Subcutaneous adipose tissue (tissue), 4 donors: ENCODE measurements around the gene SEC23A. TPM values are rescaled to one million over a fixed set of nuclear protein-coding genes. Genes with fewer than 3 reads are reported as not detected.

Experiments
- total RNA-seq, 4 donors: library from RNA; depleted of rRNA; stranded (reverse); fragments of >200 nt; gene quantifications; one replicate each; pipeline ENCODE4 v1.1.0, GENCODE V29; 2016
- TF ChIP-seq, protein P1 (sequence below): fragments of 450-650 bp; IDR thresholded peaks from one replicate; pipeline ENCODE4 v1.5.1; 2016; ENCODE audit warnings: low read depth, mild to moderate bottlenecking, control low read depth, antibody characterized with exemption, moderate library complexity

The SEC23A gene
- total RNA-seq, 4 donors from 2014 or later, result 90.8 to 154 (median 97.7) TPM

DNA sequence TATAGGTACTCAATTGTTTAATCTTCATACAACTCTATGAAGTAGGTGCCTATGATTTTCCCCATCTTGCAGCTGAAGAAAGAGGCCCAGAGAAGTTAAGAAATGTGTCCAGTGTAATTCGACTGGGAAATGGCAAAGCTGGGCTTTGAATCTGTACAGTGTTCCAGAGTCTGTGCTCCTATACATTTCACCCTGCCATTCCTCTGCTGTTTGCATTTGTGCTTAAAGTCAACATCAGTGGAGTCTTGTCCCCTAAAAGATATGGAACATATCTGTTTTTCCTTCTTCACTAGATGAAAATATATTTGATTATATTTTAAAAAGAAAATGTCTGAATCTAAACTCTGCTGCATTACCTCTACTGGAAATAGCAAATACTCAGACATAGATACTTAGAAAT, 88.6 kb downstream of the SEC23A start:
- TF ChIP-seq, protein P1, sequence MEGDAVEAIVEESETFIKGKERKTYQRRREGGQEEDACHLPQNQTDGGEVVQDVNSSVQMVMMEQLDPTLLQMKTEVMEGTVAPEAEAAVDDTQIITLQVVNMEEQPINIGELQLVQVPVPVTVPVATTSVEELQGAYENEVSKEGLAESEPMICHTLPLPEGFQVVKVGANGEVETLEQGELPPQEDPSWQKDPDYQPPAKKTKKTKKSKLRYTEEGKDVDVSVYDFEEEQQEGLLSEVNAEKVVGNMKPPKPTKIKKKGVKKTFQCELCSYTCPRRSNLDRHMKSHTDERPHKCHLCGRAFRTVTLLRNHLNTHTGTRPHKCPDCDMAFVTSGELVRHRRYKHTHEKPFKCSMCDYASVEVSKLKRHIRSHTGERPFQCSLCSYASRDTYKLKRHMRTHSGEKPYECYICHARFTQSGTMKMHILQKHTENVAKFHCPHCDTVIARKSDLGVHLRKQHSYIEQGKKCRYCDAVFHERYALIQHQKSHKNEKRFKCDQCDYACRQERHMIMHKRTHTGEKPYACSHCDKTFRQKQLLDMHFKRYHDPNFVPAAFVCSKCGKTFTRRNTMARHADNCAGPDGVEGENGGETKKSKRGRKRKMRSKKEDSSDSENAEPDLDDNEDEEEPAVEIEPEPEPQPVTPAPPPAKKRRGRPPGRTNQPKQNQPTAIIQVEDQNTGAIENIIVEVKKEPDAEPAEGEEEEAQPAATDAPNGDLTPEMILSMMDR, result no peak

DNA sequence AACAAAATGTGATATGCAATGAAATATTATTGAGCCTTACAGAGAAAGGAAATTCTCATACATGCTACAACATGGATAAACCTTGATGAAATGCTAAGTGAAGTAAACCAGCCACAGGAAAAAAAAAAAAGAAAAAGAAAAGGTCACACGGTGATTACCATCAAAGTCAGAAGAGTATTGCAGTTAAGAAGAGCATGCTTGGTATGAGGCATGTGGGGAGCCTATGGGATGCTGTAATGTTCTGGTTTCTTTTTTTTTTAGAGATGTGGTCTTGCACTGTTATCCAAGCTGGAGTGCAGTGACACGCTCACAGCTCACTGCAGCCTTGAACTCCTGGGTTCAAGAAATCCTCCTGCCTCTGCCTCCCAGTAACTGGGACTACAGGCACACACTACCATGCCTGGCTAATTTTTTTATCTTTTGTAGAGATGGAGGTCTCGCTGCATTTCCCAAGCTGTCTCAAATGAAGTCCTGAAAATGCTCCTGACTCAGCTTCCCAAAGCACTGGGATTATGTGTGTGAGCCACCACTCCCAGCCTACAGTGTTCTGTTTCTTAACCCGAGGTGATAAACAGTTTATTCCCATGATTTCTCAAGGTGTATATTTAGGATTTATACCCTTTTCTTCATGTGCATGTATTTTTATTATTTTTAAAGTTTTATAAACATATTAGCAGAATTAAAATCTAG, 96.2 kb downstream of the SEC23A start:
- TF ChIP-seq, protein P1, result no peak

DNA sequence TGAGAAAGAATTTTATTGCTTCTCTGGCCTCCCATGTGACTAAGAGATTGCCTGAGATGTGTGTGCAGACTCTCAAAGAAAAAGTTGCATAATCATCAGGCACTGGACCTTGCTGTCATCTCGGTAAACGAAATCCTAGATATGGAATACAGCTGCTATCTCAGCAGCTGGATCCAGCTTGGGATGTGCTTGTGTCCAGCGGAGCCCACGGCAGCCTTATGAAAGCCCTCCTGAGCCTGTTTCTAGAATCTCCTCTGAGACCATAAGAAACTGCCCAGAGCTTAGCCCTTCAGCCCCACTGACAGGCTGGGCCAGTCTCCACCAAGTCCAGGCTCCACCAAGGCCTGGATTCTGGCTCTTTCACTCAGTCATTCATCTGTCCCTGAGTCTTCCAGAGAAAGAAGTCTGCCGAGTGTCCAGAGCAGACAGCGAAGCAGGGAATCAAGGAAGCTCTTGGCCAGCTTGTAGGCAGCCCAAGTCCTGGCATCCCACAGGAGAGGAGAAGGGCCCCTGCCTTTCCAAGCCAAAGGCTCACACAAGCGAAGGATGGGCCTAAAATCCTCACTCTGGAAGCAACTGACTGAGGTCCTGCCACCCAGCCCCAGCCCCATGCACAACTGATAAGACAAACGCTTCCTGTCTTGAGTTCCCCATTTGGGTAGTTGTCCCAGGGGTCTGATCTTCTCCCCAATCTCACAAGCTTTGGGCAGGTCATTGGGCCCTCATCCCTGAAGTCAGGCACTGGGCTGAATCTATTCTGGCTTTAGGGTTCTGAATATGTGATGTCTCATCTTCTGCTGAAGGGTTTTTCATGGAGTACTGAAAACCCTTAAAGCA, 97.8 kb downstream of the SEC23A start:
- TF ChIP-seq, protein P1, result no peak

DNA sequence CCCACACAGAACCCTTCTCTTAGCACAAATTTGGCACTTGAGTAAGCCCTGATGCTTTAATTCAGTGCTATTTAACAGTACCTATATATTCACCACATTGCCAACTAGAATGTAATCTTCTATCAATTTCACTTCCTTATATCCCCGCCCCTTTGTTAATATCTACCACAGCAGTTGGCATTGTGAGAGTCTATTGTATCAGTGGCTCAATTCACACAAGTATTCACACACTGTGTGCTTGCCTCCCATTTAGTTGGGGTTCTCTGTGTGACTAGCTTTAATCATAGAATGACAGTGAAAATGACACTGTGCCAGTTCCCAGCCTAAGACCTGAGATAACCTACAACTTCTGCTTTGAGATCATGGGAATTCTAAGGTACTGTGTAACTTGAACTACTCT, 103.1 kb downstream of the SEC23A start:
- TF ChIP-seq, protein P1, result no peak

DNA sequence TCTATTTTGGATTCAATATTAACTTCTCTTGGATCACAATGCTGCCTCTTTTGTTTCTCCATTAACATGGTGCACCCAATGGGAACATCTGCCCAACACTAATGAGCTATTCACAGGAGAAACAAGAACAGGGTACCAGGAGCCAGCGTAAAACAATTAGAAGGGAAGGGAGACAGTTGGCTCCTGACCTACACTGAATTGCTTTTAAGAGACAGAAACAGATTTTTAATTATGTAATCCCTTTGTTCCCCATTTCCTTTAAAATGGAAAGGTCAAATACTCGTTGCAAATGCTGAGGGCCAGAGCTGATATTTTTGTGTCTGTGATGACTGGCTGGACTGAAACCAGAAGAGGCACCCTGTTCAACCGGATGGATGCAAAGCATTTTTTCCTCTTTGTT, 108.3 kb downstream of the SEC23A start:
- TF ChIP-seq, protein P1, result no peak

DNA sequence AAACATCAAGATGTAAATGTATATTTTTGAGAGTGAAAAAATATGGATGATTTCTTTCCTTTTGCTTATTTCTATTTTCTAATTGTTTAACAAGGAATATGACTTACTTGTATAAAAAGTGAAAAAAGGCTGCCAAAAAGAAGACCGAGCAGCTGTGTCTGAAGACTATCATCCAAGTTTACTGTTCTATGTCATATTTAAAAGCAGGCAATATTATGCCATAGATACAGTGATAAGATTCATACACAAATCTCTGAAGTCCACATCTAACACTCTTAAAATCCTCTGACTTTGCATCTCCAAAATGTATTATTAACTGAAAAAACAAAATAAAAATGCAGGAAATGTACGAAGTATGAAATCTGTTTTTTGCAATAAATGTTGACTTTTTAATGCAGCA, 109.1 kb downstream of the SEC23A start:
- TF ChIP-seq, protein P1, result no peak

DNA sequence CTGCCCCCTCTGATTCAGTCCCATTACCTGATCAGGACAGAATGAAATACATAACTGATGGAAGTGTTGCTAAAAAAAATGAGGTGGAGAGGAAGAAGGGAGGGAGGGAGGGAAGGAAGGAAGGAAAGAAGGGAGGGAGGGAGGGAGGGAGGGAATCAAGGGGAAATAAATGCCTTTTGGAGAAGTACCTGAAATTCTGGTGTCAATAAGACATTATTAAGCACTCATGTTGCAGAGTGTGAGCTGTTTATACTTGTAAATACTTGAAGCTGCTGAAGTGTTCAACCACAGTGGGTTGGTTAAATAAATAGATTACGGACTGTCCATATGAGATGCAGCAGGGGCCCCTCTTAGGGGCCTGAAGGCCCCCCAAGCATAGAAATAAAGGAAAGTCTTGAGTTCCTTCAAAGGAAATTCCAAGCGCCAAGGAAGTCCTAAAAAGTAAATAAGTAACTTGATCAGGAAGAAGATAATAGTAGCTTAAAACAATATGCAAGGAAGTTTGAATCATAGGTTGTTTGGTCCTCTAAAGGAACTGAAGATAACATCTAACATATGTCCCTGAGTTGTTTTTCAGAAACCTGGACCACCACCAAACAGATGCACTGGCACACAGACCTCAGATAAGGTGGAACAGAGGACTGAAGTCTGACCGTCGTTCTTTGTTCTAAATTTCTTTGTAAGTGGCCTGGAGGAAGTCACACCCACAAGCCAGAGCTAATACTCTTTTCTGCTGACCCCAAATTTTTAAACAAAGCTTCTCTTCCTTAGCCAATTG, 110.8 kb downstream of the SEC23A start:
- TF ChIP-seq, protein P1, result no peak
